ENCODE data around the gene GMPPA.

GMPPA gene

DNA sequence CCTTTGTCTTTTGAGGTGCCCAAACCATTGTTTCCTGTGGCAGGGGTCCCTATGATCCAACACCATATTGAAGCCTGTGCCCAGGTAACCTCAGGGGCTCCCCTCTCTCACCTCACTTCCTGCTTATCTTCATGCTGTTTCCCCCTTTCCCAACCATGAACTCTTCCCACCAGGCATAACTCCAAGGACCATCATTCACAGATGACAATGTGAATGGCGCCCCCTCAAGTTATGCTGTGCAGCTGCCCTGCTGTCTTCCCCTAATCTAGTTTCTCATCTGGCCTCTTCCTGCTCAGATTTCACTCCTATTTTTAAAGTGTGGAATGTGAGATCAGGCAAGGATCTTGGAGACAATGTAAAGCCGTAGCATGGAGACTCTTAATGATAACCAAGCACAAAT, 1.4 kb downstream of the GMPPA start:
- TF ChIP-seq Cebpa-rat (IDR thresholded peaks at IDR 0.05): no peak
- no peak overlapping the region for H3K27ac ChIP-seq
- peak overlapping the region; percentile 90 to 97 (median 94) for H3K4me2 ChIP-seq
- peaks cover 0 to 36% (median 0%) of the 10 kb centered on the region in 11 experiments; a peak in 5 of 22 replicates for H4K20me1 ChIP-seq
- peaks cover 18 to 43% (median 39%) of the 10 kb centered on the region in 10 experiments for H3K4me1 ChIP-seq
- peak overlapping the region in 1 of 10 experiments; percentile 77; a peak in 2 of 20 replicates for H3K4me3 ChIP-seq
- peaks cover 30 to 34% (median 33%) of the 10 kb centered on the region in 11 experiments for H3K27me3 ChIP-seq
- 0 out of 22 replicates have a peak overlapping the region, but pooled peaks of 1 of the 11 experiments have one; percentile 95 for H3K9ac ChIP-seq
- no peaks in the 10 kb centered on the region for H3K9me3 ChIP-seq (replicated peaks in 1 of 11)
- H3K36me3 ChIP-seq: peaks cover 0 to 39% (median 19%) of the 10 kb centered on the region in 11 experiments; a peak in 12 of 22 replicates

DNA sequence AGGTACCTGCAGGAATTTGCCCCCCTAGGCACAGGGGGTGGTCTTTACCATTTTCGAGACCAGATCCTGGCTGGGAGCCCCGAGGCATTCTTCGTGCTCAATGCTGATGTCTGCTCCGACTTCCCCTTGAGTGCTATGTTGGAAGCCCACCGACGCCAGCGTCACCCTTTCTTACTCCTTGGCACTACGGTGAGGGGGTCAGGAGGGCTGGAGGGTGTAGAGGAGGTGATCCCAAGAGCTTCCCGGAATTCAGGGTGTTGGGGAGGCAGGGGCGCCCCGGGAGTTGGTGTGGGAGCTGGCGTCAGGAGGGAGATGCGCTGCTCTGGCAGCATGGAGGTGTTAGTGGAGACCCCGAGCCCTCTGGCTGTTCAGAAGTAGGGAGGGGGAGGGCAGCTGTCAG, 3.2 kb downstream of the GMPPA start:
- Histone ChIP-seq H3K4me1 (peaks cover 18 to 29% (median 25%) of the 10 kb centered on the region in 10 experiments), H3K4me3 (no peak overlapping the region), H3K36me3 (peaks cover 0 to 56% (median 36%) of the 10 kb centered on the region in 11 experiments; a peak in 12 of 22 replicates), H3K9ac (no peak overlapping the region), H4K20me1 (peaks cover 0 to 36% (median 0%) of the 10 kb centered on the region in 11 experiments; a peak in 4 of 22 replicates), H3K27ac (no peak overlapping the region), H3K27me3 (peaks cover 15 to 17% (median 16%) of the 10 kb centered on the region in 11 experiments), H3K9me3 (replicated peaks in 1 of 11) (no peaks in the 10 kb centered on the region), H3K4me2 (no peak overlapping the region)
- no peak for TF ChIP-seq Cebpa-rat (IDR thresholded peaks at IDR 0.05)

GRCh38 chr2:219502618-219503017, 3.9 kb downstream of the GMPPA start:
- Histone ChIP-seq H3K4me1 (peaks cover 18 to 23% (median 20%) of the 10 kb centered on the region in 10 experiments), H4K20me1 (peaks cover 0 to 40% (median 0%) of the 10 kb centered on the region in 11 experiments; a peak in 6 of 22 replicates), H3K4me3 (no peak overlapping the region), H3K9ac (no peak overlapping the region), H3K36me3 (peaks cover 0 to 61% (median 37%) of the 10 kb centered on the region in 11 experiments; a peak in 12 of 22 replicates), H3K27me3 (peaks cover 7 to 9% (median 9%) of the 10 kb centered on the region in 11 experiments), H3K27ac (no peak overlapping the region), H3K9me3 (replicated peaks in 1 of 11) (no peaks in the 10 kb centered on the region), H3K4me2 (no peak overlapping the region)
- TF ChIP-seq Cebpa-rat (IDR thresholded peaks at IDR 0.05): no peak

DNA sequence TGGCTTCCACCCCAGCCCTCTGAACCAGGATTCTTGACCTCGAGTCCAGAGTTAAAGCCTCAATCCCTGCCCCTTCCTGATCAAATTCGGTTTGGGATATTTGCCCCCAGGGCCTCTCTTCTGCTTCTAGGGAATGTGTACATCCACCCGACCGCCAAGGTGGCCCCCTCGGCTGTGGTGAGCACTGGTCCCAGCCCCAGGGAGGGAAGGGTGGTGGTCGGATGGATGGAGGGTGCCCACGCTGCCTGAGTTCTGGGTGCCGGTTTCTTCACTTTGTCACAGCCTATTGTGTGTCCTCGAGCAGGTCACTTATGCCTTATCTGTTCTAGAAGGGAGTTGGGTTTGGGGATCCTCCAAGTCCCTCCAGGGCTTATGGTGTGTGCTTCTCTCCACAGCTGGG, 6.9 kb downstream of the GMPPA start:
- no peaks in the 10 kb centered on the region for H3K9me3 ChIP-seq (replicated peaks in 1 of 11)
- H4K20me1 ChIP-seq: peaks cover 0 to 61% (median 0%) of the 10 kb centered on the region in 11 experiments; a peak in 7 of 22 replicates
- no peak overlapping the region for H3K4me2 ChIP-seq
- no peak overlapping the region for H3K4me3 ChIP-seq
- no peak overlapping the region for H3K27ac ChIP-seq
- peaks cover 0 to 61% (median 37%) of the 10 kb centered on the region in 11 experiments; a peak in 12 of 22 replicates for H3K36me3 ChIP-seq
- no peak for TF ChIP-seq Cebpa-rat (IDR thresholded peaks at IDR 0.05)
- H3K4me1 ChIP-seq: peaks cover 12 to 30% (median 22%) of the 10 kb centered on the region in 10 experiments
- H3K9ac ChIP-seq: no peak overlapping the region
- peaks cover 0 to 12% (median 0%) of the 10 kb centered on the region in 11 experiments; a peak in 7 of 22 replicates for H3K27me3 ChIP-seq

DNA sequence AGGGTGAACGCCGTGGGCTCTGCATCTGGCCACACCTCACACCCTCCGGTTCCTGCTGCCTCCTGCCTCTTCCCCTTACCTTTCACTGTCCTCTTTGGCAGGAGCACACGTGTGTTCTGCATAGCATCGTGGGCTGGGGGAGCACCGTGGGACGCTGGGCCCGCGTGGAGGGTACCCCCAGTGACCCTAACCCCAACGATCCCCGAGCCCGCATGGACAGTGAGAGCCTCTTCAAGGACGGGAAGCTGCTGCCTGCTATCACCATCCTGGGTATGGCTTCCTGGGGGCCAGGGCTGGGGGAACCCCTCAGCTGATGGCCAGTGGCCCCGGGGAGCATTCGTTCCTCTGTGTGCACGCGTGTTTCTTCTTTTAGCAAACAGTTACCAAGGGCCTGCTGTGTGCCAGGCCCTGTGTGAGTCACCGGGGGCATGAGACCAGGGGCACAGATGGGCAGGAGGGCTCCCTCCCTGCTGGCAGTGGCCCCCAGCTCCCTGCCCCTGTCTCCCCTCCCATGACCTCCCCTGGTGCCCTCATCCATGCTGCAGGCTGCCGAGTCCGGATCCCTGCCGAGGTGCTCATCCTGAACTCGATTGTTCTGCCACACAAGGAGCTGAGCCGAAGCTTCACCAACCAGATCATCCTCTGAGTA, 7.6 kb downstream of the GMPPA start:
- H3K4me1 ChIP-seq: peaks cover 14 to 37% (median 29%) of the 10 kb centered on the region in 10 experiments
- no peak overlapping the region for H3K4me2 ChIP-seq
- peaks cover 0 to 19% (median 0%) of the 10 kb centered on the region in 11 experiments; a peak in 7 of 22 replicates for H3K27me3 ChIP-seq
- H3K9ac ChIP-seq: 0 out of 22 replicates have a peak overlapping the region, but pooled peaks of 1 of the 11 experiments have one; percentile 29
- no peak overlapping the region for H3K4me3 ChIP-seq
- H3K36me3 ChIP-seq: peaks cover 0 to 60% (median 37%) of the 10 kb centered on the region in 11 experiments; a peak in 12 of 22 replicates
- TF ChIP-seq Cebpa-rat (IDR thresholded peaks at IDR 0.05): no peak
- H4K20me1 ChIP-seq: peaks cover 0 to 63% (median 0%) of the 10 kb centered on the region in 11 experiments; a peak in 8 of 22 replicates
- H3K27ac ChIP-seq: no peak overlapping the region
- no peaks in the 10 kb centered on the region for H3K9me3 ChIP-seq (replicated peaks in 1 of 11)

GRCh38 chr2:219506802-219507526, 8.3 kb downstream of the GMPPA start:
- Histone ChIP-seq H3K27ac (no peak overlapping the region), H3K36me3 (peaks cover 0 to 54% (median 37%) of the 10 kb centered on the region in 11 experiments; a peak in 12 of 22 replicates), H3K4me1 (peaks cover 14 to 43% (median 35%) of the 10 kb centered on the region in 10 experiments), H3K9ac (0 out of 22 replicates have a peak overlapping the region, but pooled peaks of 1 of the 11 experiments have one; percentile 29), H4K20me1 (peaks cover 0 to 65% (median 0%) of the 10 kb centered on the region in 11 experiments; a peak in 8 of 22 replicates), H3K4me2 (no peak overlapping the region), H3K4me3 (no peak overlapping the region), H3K27me3 (peaks cover 0 to 25% (median 0%) of the 10 kb centered on the region in 11 experiments; a peak in 7 of 22 replicates), H3K9me3 (replicated peaks in 1 of 11) (no peaks in the 10 kb centered on the region)
- no peak for TF ChIP-seq Cebpa-rat (IDR thresholded peaks at IDR 0.05)

GRCh38 chr2:219507581-219508443, 9.1 kb downstream of the GMPPA start:
- Histone ChIP-seq H3K27ac (no peak overlapping the region), H3K36me3 (peaks cover 0 to 45% (median 37%) of the 10 kb centered on the region in 11 experiments; a peak in 12 of 22 replicates), H3K9ac (no peak overlapping the region), H3K27me3 (peaks cover 0 to 33% (median 3%) of the 10 kb centered on the region in 11 experiments; a peak in 9 of 22 replicates), H3K4me3 (no peak overlapping the region), H4K20me1 (peaks cover 0 to 74% (median 4%) of the 10 kb centered on the region in 11 experiments; a peak in 12 of 22 replicates), H3K9me3 (replicated peaks in 1 of 11) (no peaks in the 10 kb centered on the region), H3K4me2 (peak overlapping the region in 3 of 11 experiments; percentile 3 to 21 (median 18); a peak in 3 of 22 replicates), H3K4me1 (peaks cover 20 to 51% (median 44%) of the 10 kb centered on the region in 10 experiments)
- no peak for TF ChIP-seq Cebpa-rat (IDR thresholded peaks at IDR 0.05)

DNA sequence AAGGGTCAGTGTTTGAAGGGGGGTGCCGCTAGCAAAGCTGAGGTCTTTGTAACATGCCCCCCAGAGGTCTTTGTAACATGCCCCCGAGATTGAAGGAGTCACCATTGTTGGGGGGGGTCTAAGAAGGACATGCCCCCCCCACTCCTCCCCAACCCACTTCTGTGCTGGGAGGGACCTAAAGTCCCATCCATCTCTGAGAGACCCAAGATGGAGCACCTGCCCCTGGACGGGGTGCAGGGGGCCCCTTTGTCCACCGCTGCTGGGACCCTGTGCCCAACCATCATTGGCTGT, 9.7 kb downstream of the GMPPA start:
- H3K9ac ChIP-seq: no peak overlapping the region
- H3K4me2 ChIP-seq: peak overlapping the region in 3 of 11 experiments; percentile 3 to 21 (median 18); a peak in 3 of 22 replicates
- H3K27ac ChIP-seq: no peak overlapping the region
- peaks cover 26 to 57% (median 50%) of the 10 kb centered on the region in 10 experiments for H3K4me1 ChIP-seq
- no peaks in the 10 kb centered on the region for H3K9me3 ChIP-seq (replicated peaks in 1 of 11)
- H3K4me3 ChIP-seq: no peak overlapping the region
- H3K27me3 ChIP-seq: peaks cover 0 to 39% (median 8%) of the 10 kb centered on the region in 11 experiments; a peak in 12 of 22 replicates
- peaks cover 0 to 40% (median 35%) of the 10 kb centered on the region in 11 experiments; a peak in 12 of 22 replicates for H3K36me3 ChIP-seq
- no peak for TF ChIP-seq Cebpa-rat (IDR thresholded peaks at IDR 0.05)
- peaks cover 0 to 79% (median 9%) of the 10 kb centered on the region in 11 experiments; a peak in 13 of 22 replicates for H4K20me1 ChIP-seq
